Kidney epithelial cell (primary cell): ENCODE results near the gene REXO1. TPM values are rescaled to one million over a fixed set of nuclear protein-coding genes. Genes with fewer than 3 reads are reported as not detected.
A peak's percentile ranks its signal among the peaks of the same experiment; 100 is the strongest.

Source experiments
- DNase-seq: peaks from one replicate; pipeline ENCODE4 v3.0.0-alpha.2; 2010; ENCODE audit warnings: low read depth
- H3K27me3 ChIP-seq: 2 replicates; pipeline ENCODE4 v1.6.0; 2011; ENCODE audit warnings: low read length; ENCODE audit not compliant: control insufficient read depth, insufficient read depth
- H3K36me3 ChIP-seq: 2 replicates; pipeline ENCODE4 v1.5.1; 2011; ENCODE audit warnings: low read length; ENCODE audit not compliant: control insufficient read depth, insufficient read depth
- H3K4me3 ChIP-seq: 2 replicates; pipeline ENCODE4 v1.5.1; 2011; ENCODE audit warnings: low read depth, mild to moderate bottlenecking, control low read depth, low read length
- total RNA-seq: library from RNA; depleted of rRNA; stranded (reverse); fragments of >200 nt; gene quantifications from 2 replicates; pipeline ENCODE4 v1.2.3, GENCODE V29; 2015
- TF ChIP-seq, protein P1 (sequence below): IDR thresholded peaks from 2 replicates; pipeline ENCODE4 v1.5.1; 2011; ENCODE audit warnings: mild to moderate bottlenecking, moderate library complexity, low read length, control low read depth, inconsistent platforms; ENCODE audit not compliant: insufficient read depth, poor library complexity, severe bottlenecking

REXO1 gene
- total RNA-seq, 1 donor from 2014 or later = 18.8 TPM

GRCh38 chr19:1874554-1875185 is 26.4 kb upstream of the REXO1 start:
- Histone ChIP-seq H3K36me3 (peaks cover 2% of the 10 kb centered on the region), H3K4me3 (peak overlapping the region; percentile 87), H3K27me3 (no peaks in the 10 kb centered on the region)
- TF ChIP-seq, protein P1, sequence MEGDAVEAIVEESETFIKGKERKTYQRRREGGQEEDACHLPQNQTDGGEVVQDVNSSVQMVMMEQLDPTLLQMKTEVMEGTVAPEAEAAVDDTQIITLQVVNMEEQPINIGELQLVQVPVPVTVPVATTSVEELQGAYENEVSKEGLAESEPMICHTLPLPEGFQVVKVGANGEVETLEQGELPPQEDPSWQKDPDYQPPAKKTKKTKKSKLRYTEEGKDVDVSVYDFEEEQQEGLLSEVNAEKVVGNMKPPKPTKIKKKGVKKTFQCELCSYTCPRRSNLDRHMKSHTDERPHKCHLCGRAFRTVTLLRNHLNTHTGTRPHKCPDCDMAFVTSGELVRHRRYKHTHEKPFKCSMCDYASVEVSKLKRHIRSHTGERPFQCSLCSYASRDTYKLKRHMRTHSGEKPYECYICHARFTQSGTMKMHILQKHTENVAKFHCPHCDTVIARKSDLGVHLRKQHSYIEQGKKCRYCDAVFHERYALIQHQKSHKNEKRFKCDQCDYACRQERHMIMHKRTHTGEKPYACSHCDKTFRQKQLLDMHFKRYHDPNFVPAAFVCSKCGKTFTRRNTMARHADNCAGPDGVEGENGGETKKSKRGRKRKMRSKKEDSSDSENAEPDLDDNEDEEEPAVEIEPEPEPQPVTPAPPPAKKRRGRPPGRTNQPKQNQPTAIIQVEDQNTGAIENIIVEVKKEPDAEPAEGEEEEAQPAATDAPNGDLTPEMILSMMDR = no peak
- no peak for DNase-seq

- Histone ChIP-seq H3K36me3 (peaks cover 2% of the 10 kb centered on the region), H3K4me3 (no peak overlapping the region), H3K27me3 (no peaks in the 10 kb centered on the region)
- TF ChIP-seq, protein P1 = no peak
- no peak for DNase-seq
These were observed 25.5 kb upstream of the REXO1 start for GRCh38 chr19:1873524-1874473.

GRCh38 chr19:1872807-1873523 is 24.7 kb upstream of the REXO1 start:
- no peak overlapping the region for H3K4me3 ChIP-seq

GRCh38 chr19:1871630-1872029 is 23.3 kb upstream of the REXO1 start:
- no peak for DNase-seq
- Histone ChIP-seq H3K27me3 (no peaks in the 10 kb centered on the region), H3K4me3 (no peak overlapping the region), H3K36me3 (peaks cover 2% of the 10 kb centered on the region)
- TF ChIP-seq, protein P1 = no peak

More at GRCh38 chr19:1872807-1873523, 24.7 kb upstream of the REXO1 start:
- DNase-seq = no peak
- Histone ChIP-seq H3K27me3 (no peaks in the 10 kb centered on the region), H3K36me3 (peaks cover 2% of the 10 kb centered on the region)
- TF ChIP-seq, protein P1 = no peak

DNA sequence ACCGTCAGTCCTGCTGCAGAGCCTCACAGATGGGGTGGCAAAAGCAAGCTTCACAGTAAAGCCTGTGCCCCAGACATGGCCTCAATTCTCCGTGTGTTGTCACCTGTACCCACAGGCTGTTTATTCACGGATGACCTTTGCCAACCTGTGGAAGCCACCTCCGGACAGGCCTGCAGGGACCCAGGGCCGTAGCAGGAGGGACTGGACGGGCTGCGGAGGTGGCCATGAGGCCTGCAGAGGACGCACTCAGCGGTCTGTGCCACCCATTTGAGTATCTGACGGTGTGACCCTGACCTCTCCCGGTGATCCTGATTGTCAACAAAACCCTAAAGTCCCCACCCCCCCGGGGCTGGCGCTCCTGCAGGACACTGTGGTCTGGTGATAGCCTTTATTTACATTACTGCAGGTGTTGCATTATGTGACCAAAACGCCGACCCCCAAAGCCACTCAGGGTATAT is 22.9 kb upstream of the REXO1 start:
- peaks cover 2% of the 10 kb centered on the region for H3K36me3 ChIP-seq
- TF ChIP-seq, protein P1 = no peak
- H3K4me3 ChIP-seq = no peak overlapping the region
- H3K27me3 ChIP-seq = no peaks in the 10 kb centered on the region
- DNase-seq = no peak
